ENCODE measurements around the gene GCH1. TPM values are rescaled to one million over a fixed set of nuclear protein-coding genes. Genes with fewer than 3 reads are reported as not detected.
A peak's percentile ranks its signal among the peaks of the same experiment; 100 is the strongest.

The GCH1 gene
- total RNA-seq, 1 experiment from 2014 or later, result 7.7 TPM

- DNase-seq (ENCODE audit: low spot score), result peak; percentile 73
- POLR2A ChIA-PET (ENCODE audit: low non-redundant PET), result no interaction called here
Observed at GRCh38 chr14:54893151-54893760, 9.4 kb downstream of the GCH1 start.

DNA sequence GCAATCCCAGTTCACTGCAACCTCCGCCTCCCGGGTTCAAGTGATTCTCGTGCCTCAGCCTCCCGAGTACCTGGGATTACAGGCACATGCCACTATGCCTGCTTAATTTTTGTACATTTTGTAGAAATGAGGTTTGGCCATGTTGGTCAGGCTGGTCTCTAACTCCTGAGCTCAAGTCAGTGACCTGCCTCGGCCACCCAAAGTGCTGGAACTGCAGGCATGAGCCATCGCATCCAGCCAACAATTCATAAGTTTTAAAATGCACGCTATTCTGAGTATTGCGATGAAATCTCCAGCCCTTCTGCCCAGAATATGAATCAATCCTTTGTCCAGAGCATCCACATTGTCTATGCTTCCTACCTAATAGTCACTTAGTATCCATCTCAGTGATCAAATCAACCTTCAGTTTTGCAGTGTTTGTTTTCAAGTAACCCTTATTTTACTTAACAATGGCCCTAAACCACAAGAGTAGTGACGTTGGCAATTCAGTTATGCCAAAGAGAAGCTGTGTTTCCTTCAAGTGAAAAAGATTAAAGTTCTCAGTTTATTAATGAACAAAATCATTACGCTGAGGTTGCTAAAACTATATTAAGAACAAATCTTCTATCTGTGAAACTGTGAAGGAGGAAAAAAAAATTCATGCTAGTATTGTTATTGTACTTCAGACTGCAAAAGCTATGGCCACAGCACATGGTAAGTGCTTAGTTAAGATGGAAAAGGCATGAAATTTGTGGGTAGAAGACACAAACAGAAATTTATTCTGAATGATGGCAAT is 11.0 kb downstream of the GCH1 start:
- H3K9me3 ChIP-seq (ENCODE audit: low read depth, low read length, poor library complexity, severe bottlenecking), result no peaks in the 10 kb centered on the region
- no TSS peak for BruUV-seq (replicated peaks)
- H3K27me3 ChIP-seq (replicated peaks; ENCODE audit: insufficient read depth, low read depth, low read length, poor library complexity), result no peaks in the 10 kb centered on the region
- H3K4me3 ChIP-seq (ENCODE audit: low read depth, low read length, poor library complexity, severe bottlenecking), result no peak overlapping the region
- intact Hi-C loops (cut with micrococcal nuclease; ENCODE audit: unreplicated experiment), result no loop called here
- ChIA-PET POLR2A (ENCODE audit: low non-redundant PET) (no interaction called here), CTCF (interaction anchor here (0.6 kb wide), 1 partner anchor 51 kb away, joined by 3 read pairs; no protein-coding TSS in a partner anchor)
- DNase-seq (ENCODE audit: low spot score), result no peak
- H3K27ac ChIP-seq (ENCODE audit: low read depth, low read length, poor library complexity, severe bottlenecking), result no peak overlapping the region
- TF ChIP-seq EZH2 (IDR thresholded peaks at IDR 0.05; ENCODE audit: borderline replicate concordance, low read depth, low read length, poor library complexity, severe bottlenecking), result no peak
- H3K36me3 ChIP-seq (ENCODE audit: insufficient read depth, low read length, poor library complexity, severe bottlenecking), result no peaks in the 10 kb centered on the region
- H3K4me1 ChIP-seq (ENCODE audit: insufficient read depth, low read length, poor library complexity, severe bottlenecking), result no peaks in the 10 kb centered on the region

More at GRCh38 chr14:54893151-54893760, 9.4 kb downstream of the GCH1 start:
- TF ChIP-seq EZH2 (IDR thresholded peaks at IDR 0.05; ENCODE audit: borderline replicate concordance, low read depth, low read length, poor library complexity, severe bottlenecking), result no peak
- TF ChIP-seq, protein P1, sequence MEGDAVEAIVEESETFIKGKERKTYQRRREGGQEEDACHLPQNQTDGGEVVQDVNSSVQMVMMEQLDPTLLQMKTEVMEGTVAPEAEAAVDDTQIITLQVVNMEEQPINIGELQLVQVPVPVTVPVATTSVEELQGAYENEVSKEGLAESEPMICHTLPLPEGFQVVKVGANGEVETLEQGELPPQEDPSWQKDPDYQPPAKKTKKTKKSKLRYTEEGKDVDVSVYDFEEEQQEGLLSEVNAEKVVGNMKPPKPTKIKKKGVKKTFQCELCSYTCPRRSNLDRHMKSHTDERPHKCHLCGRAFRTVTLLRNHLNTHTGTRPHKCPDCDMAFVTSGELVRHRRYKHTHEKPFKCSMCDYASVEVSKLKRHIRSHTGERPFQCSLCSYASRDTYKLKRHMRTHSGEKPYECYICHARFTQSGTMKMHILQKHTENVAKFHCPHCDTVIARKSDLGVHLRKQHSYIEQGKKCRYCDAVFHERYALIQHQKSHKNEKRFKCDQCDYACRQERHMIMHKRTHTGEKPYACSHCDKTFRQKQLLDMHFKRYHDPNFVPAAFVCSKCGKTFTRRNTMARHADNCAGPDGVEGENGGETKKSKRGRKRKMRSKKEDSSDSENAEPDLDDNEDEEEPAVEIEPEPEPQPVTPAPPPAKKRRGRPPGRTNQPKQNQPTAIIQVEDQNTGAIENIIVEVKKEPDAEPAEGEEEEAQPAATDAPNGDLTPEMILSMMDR (conservative IDR thresholded peaks at IDR 0.05; ENCODE audit: low read depth, low read length), result peak; percentile 84
- Histone ChIP-seq H3K4me3 (ENCODE audit: low read depth, low read length, poor library complexity, severe bottlenecking) (no peak overlapping the region), H3K4me1 (ENCODE audit: insufficient read depth, low read length, poor library complexity, severe bottlenecking) (no peaks in the 10 kb centered on the region), H3K27ac (ENCODE audit: low read depth, low read length, poor library complexity, severe bottlenecking) (no peak overlapping the region), H3K27me3 (replicated peaks; ENCODE audit: insufficient read depth, low read depth, low read length, poor library complexity) (no peaks in the 10 kb centered on the region), H3K9me3 (ENCODE audit: low read depth, low read length, poor library complexity, severe bottlenecking) (no peaks in the 10 kb centered on the region), H3K36me3 (ENCODE audit: insufficient read depth, low read length, poor library complexity, severe bottlenecking) (no peaks in the 10 kb centered on the region)
- intact Hi-C loops (cut with micrococcal nuclease; ENCODE audit: unreplicated experiment), result no loop called here
- CTCF ChIA-PET, result no interaction called here
- no TSS peak for BruUV-seq (replicated peaks)

DNA sequence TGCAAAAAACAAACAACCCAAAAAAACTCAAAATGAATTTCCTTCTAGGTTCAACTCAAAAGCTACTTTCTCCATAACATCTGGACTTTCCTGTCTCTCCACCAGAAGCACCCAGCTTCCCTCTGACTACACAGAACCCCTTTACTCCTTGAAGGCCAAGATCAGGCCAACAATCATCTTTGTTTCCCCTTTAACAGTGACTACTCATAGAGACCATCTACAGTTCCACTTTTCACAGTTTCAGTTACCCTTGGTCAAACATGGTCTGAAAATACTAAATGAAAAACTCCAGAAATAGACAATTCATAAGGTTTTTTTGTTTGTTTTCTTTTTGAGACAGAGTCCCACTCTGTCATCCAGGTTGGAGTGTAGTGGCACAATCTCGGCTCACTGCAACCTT is 11.8 kb downstream of the GCH1 start:
- BruUV-seq (replicated peaks), result no TSS peak
- intact Hi-C loops (cut with micrococcal nuclease; ENCODE audit: unreplicated experiment), result no loop called here
- POLR2A ChIA-PET (ENCODE audit: low non-redundant PET), result no interaction called here

More for the DNA sequence above, 11.8 kb downstream of the GCH1 start:
- no peak for DNase-seq (ENCODE audit: low spot score)
- CTCF ChIA-PET, result interaction anchor here (0.7 kb wide), 1 partner anchor 356 kb away, joined by 3 read pairs; no protein-coding TSS in a partner anchor
- H3K27me3 ChIP-seq (replicated peaks; ENCODE audit: insufficient read depth, low read depth, low read length, poor library complexity), result no peaks in the 10 kb centered on the region
- no peak overlapping the region for H3K27ac ChIP-seq (ENCODE audit: low read depth, low read length, poor library complexity, severe bottlenecking)
- no peaks in the 10 kb centered on the region for H3K9me3 ChIP-seq (ENCODE audit: low read depth, low read length, poor library complexity, severe bottlenecking)
- no peaks in the 10 kb centered on the region for H3K4me1 ChIP-seq (ENCODE audit: insufficient read depth, low read length, poor library complexity, severe bottlenecking)
- H3K4me3 ChIP-seq (ENCODE audit: low read depth, low read length, poor library complexity, severe bottlenecking), result no peak overlapping the region
- TF ChIP-seq EZH2 (IDR thresholded peaks at IDR 0.05; ENCODE audit: borderline replicate concordance, low read depth, low read length, poor library complexity, severe bottlenecking), result no peak
- TF ChIP-seq, protein P1 (conservative IDR thresholded peaks at IDR 0.05; ENCODE audit: low read depth, low read length), result no peak
- no peaks in the 10 kb centered on the region for H3K36me3 ChIP-seq (ENCODE audit: insufficient read depth, low read length, poor library complexity, severe bottlenecking)
